GM23338 (cell line): ENCODE measurements around the gene DUOX1.

Source experiments
- EZH2 ChIP-seq: fragments of 200-600 bp; sonication (generic); IDR thresholded peaks from one replicate; pipeline ENCODE4 v1.8.0; 2017; ENCODE audit warnings: antibody characterized with exemption, mild to moderate bottlenecking, low read depth; ENCODE audit not compliant: unreplicated experiment
- TF ChIP-seq, protein P1 (sequence below), 2 experiments: fragments of 200-600 bp in 1 of 2; sonication (generic) in 1 of 2; conservative IDR thresholded peaks; 2 replicates each; pipeline versions ENCODE4 v1.5.1 to v1.6.1; 2016 to 2017; ENCODE audit warnings: antibody characterized with exemption in 2 of 2, low read depth in 2 of 2, mild to moderate bottlenecking in 2 of 2, moderate library complexity in 1 of 2

DNA sequence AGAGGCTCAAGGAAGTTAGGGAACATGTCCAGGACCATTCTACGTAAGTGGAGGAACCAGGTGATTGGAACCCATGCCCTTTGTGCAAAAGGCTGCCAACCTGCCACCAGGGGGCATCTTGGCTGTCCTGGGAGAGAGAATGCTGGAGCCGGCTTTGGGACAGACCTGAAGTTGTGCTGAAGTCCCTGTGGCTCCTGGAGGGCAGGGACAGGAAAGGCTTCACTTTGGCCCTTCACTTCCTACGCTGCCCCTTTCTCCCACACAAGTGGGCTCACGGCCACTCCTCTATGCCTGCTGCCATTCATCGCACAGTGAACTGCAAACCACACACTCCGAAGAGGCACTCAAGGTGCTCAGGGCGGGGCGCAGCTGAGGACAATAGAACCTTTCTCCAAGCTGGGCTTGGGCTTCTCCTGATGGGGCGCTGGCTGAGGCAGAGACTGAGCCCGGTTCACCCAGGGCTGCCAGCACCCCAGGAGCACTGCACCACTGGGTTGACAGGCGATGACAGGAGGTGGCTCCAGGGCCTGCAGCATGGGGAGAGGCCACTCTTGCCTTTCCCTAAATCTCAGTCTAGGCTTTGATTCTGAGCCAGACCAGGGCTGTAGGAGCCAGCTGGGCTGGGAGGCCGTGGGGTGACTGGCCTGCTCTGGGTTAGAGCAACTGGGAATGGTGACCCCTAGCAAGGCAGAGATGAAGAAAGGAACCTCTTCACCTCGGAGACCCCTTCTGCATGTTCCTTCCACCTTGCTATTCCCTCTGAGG is 49.6 kb downstream of the DUOX1 start:
- no peak for TF ChIP-seq EZH2
- TF ChIP-seq, protein P1, sequence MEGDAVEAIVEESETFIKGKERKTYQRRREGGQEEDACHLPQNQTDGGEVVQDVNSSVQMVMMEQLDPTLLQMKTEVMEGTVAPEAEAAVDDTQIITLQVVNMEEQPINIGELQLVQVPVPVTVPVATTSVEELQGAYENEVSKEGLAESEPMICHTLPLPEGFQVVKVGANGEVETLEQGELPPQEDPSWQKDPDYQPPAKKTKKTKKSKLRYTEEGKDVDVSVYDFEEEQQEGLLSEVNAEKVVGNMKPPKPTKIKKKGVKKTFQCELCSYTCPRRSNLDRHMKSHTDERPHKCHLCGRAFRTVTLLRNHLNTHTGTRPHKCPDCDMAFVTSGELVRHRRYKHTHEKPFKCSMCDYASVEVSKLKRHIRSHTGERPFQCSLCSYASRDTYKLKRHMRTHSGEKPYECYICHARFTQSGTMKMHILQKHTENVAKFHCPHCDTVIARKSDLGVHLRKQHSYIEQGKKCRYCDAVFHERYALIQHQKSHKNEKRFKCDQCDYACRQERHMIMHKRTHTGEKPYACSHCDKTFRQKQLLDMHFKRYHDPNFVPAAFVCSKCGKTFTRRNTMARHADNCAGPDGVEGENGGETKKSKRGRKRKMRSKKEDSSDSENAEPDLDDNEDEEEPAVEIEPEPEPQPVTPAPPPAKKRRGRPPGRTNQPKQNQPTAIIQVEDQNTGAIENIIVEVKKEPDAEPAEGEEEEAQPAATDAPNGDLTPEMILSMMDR (conservative IDR thresholded peaks at IDR 0.05; ENCODE audit: low read depth in 2 of 2): peak; percentile 78 to 79
